Tibial artery (tissue), 4 donors: ENCODE measurements around the gene RUSC1.

Source experiments
- DNase-seq, 2 donors: peaks; one replicate each; pipeline ENCODE4 v3.0.0-alpha.2; 2019
- H3K27ac ChIP-seq, 2 donors: fragments of 200-600 bp; sonication (generic) in 1 of 2; 1 replicate in 1 of 2; 2 replicates in 1 of 2; pipeline ENCODE4 v1.5.1; 2018 to 2019; ENCODE audit warnings: mild to moderate bottlenecking in 1 of 2
- H3K27me3 ChIP-seq, 2 donors: fragments of 200-600 bp; sonication (generic) in 1 of 2; one replicate each; pipeline versions ENCODE4 v1.5.1 to v1.6.0; 2016 to 2019
- H3K36me3 ChIP-seq, 3 donors: fragments of 200-600 bp; sonication (generic) in 2 of 3; one replicate each; pipeline ENCODE4 v1.5.1; 2016 to 2019; ENCODE audit warnings: mild to moderate bottlenecking in 2 of 3
- H3K4me1 ChIP-seq, 4 donors: fragments of 200-600 bp; sonication (generic) in 2 of 4; 1 replicate in 3 of 4; 2 replicates in 1 of 4; pipeline ENCODE4 v1.5.1; 2016 to 2019
- H3K4me3 ChIP-seq, 2 donors: fragments of 200-600 bp; sonication (generic) in 1 of 2; 1 replicate in 1 of 2; 2 replicates in 1 of 2; pipeline ENCODE4 v1.5.1; 2018 to 2019; ENCODE audit warnings: mild to moderate bottlenecking in 2 of 2
- H3K9me3 ChIP-seq, 3 donors: fragments of 200-600 bp; sonication (generic) in 1 of 3; one replicate each; pipeline ENCODE4 v1.5.1; 2016 to 2019
- intact Hi-C: fragments of 100-400 bp; cut with DNase I; formaldehyde crosslinking; loops from one replicate; pipeline ENCODE4 v1.15.0; 2023; ENCODE audit warnings: low total_unique reads
- TF ChIP-seq, protein P1 (sequence below), 2 experiments: fragments of 200-600 bp in 1 of 2; fragments of 450-650 bp in 1 of 2; IDR thresholded peaks; one replicate each; pipeline ENCODE4 v1.5.1; 2017 to 2019; ENCODE audit warnings: antibody characterized with exemption in 2 of 2, mild to moderate bottlenecking in 1 of 2, moderate library complexity in 1 of 2

Gene RUSC1

DNA sequence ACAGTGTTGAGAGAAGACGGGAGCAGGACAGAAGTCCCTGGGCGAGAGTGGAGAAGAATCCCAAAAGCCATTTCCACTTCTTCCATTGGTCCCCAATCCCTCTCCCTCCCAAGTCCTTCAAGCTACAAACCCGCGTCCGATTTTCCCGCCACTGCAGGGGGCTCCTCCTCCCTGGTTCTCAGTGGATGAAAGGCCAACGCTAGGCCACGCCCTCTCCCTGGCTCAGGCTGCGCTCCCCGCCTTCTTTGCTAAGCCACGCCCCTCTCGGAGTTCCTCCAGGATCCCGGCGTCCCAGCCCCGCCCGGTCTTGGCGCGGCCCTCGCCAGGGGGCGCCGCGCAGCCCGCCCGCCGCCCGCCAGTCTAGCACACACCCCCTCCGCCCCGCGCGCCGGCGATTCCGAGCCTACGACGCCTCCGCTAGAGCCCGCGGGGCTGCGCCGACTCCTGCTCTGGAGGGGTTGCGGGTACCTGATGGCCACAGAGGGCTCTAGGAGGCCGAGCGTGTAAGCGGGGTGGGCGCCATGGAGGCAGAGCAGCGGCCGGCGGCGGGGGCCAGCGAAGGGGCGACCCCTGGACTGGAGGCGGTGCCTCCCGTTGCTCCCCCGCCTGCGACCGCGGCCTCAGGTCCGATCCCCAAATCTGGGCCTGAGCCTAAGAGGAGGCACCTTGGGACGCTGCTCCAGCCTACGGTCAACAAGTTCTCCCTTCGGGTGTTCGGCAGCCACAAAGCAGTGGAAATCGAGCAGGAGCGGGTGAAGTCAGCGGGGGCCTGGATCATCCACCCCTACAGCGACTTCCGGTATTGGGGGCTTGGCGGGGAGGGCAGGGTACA, 43.4 kb upstream of the RUSC1 start, which contains the start of gene HCN3:
HCN3 (plus strand) TSS at position 394 of the 832 bp plus-strand sequence; CDS start at position 522, 128 bp downstream.
- TF ChIP-seq, protein P1, sequence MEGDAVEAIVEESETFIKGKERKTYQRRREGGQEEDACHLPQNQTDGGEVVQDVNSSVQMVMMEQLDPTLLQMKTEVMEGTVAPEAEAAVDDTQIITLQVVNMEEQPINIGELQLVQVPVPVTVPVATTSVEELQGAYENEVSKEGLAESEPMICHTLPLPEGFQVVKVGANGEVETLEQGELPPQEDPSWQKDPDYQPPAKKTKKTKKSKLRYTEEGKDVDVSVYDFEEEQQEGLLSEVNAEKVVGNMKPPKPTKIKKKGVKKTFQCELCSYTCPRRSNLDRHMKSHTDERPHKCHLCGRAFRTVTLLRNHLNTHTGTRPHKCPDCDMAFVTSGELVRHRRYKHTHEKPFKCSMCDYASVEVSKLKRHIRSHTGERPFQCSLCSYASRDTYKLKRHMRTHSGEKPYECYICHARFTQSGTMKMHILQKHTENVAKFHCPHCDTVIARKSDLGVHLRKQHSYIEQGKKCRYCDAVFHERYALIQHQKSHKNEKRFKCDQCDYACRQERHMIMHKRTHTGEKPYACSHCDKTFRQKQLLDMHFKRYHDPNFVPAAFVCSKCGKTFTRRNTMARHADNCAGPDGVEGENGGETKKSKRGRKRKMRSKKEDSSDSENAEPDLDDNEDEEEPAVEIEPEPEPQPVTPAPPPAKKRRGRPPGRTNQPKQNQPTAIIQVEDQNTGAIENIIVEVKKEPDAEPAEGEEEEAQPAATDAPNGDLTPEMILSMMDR (IDR thresholded peaks at IDR 0.05): peak; percentile 64 to 73
- Histone ChIP-seq H3K4me3 (peak within 1 kb of the TSS; percentile 59 to 77), H3K9me3 (no peaks in the 10 kb centered on the region), H3K4me1 (peaks cover 17 to 28% (median 24%) of the 10 kb centered on the region in 4 donors), H3K27ac (peak within 1 kb of the TSS; percentile 60 to 66), H3K36me3 (no peaks in the 10 kb centered on the region), H3K27me3 (no peaks in the 10 kb centered on the region)
- intact Hi-C loops: loop anchor here (5.0 to 10.0 kb wide), 3 partner anchors 45 to 315 kb away; partner anchors contain the start of genes ASH1L and RUSC1
- peak; percentile 97 to 98 for DNase-seq

DNA sequence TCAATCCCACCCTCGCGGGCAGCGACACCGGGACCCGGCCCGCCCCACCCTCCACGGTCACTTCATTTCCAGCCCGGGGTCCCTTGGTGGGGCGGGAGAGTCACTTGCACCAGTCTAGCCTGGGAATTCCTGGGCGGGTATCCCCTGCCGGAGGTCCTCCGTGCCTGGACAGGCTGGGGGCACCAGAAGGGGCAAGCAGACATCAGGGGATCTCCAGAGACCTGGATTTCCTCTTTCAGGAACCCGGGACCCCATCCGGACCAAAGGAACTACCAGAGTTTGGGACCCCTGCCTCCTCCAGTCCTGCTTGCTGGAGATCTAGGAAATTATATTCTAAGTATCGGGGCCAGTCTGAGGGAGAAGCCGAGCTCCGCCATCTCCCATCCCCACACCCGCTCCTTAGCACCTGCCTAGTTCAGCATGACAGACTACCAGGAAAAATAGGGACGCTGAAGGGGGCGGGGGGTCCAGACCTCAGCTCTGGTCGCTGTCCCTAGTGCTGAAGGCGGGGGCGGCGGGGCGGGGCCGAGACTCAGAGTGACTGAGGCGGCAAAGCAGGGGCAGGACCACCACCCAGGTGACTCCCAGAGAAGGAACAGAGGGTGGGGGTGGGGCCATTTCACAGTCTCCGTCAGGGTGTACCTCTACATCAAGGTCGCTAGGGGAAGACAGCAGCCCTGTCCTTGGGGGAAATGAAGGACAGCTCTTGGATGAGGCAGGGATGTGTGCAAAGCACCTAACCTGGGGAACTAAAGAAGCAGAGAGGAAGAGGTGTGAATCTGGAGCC, 42.6 kb upstream of the RUSC1 start:
- Histone ChIP-seq H3K27ac (peak overlapping the region; percentile 60 to 66), H3K4me1 (peaks cover 17 to 24% (median 20%) of the 10 kb centered on the region in 4 donors), H3K4me3 (peak overlapping the region; percentile 59 to 77), H3K27me3 (no peaks in the 10 kb centered on the region), H3K9me3 (no peaks in the 10 kb centered on the region), H3K36me3 (no peaks in the 10 kb centered on the region)
- intact Hi-C loops: loop anchor here (5.0 to 10.0 kb wide), 3 partner anchors 44 to 314 kb away; partner anchors contain the start of genes ASH1L and RUSC1
- DNase-seq: peak; percentile 53 to 75
- TF ChIP-seq, protein P1 (IDR thresholded peaks at IDR 0.05): peak in 1 of 2 experiments; percentile 28

DNA sequence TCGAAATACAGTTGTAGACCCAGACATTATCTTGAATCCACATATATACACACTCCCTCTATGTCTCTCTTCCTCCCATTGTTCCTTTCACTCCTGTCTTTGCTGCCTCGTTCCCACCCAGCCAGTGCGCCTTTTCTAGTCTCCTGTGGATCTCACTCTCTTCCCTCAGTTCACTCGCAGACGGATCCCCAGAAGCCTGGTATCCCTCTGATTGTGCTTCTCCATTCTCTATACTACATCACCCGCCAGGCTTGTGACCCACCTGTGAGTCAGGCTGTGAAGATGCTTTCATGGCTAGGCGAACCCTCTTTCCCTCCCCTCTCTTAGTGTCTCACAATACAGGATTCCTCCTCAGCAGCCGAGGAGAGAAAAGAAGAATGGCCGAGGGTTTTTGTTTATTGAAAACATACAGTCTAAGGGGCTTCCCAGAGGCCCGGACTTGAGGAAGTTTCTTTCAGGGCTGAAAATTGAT, 42.0 kb upstream of the RUSC1 start:
- Histone ChIP-seq H3K4me1 (peaks cover 16 to 23% (median 20%) of the 10 kb centered on the region in 4 donors), H3K27me3 (no peaks in the 10 kb centered on the region), H3K9me3 (no peaks in the 10 kb centered on the region), H3K27ac (no peak overlapping the region), H3K36me3 (no peaks in the 10 kb centered on the region), H3K4me3 (peak overlapping the region in 1 of 2 donors; percentile 77)
- intact Hi-C loops: loop anchor here (5.0 to 10.0 kb wide), 3 partner anchors 44 to 314 kb away; partner anchors contain the start of genes ASH1L and RUSC1
- TF ChIP-seq, protein P1 (IDR thresholded peaks at IDR 0.05): no peak
- DNase-seq: no peak

DNA sequence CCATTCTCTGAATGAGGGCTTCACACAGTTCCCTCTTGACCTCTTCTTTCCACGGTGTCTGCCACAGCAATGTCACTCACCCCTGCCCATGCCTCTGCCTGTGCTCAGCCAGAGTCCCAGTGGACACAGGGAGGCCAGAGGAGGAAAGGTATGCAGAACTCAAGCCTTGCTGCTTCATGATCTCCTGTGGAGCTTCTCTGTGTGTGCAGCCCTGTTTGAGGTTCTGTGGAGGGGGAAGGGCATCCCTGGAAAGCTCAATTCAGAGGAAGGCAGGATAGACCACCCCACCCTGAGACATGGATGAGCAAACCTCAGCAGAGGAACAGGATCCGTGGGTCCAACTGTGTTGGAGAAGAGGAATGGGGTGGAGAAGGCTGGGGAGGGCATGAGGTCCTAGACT, 41.4 kb upstream of the RUSC1 start:
- Histone ChIP-seq H3K4me1 (peaks cover 13 to 20% (median 16%) of the 10 kb centered on the region in 4 donors), H3K36me3 (no peaks in the 10 kb centered on the region), H3K27ac (no peak overlapping the region), H3K9me3 (no peaks in the 10 kb centered on the region), H3K27me3 (no peaks in the 10 kb centered on the region), H3K4me3 (no peak overlapping the region)
- DNase-seq: no peak
- intact Hi-C loops: loop anchor here (5.0 to 10.0 kb wide), 3 partner anchors 43 to 313 kb away; partner anchors contain the start of genes ASH1L and RUSC1
- TF ChIP-seq, protein P1 (IDR thresholded peaks at IDR 0.05): no peak

DNA sequence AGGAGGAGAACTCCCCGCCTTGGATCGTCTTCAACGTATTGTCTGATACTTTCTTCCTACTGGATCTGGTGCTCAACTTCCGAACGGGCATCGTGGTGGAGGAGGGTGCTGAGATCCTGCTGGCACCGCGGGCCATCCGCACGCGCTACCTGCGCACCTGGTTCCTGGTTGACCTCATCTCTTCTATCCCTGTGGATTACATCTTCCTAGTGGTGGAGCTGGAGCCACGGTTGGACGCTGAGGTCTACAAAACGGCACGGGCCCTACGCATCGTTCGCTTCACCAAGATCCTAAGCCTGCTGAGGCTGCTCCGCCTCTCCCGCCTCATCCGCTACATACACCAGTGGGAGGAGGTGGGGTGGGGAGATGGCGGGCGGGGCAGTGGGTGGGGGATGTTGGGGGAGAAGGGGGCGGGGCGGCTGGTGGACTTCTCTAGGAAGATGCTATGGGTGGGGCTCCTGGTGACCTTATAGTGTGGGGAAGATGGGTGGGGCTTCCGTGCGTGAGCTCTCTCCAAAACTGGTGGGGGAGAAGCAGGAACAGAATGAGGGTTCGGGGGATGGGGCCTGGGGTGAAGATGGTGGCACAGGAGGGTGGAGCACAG, 38.1 kb upstream of the RUSC1 start:
- intact Hi-C loops: no loop called here
- TF ChIP-seq, protein P1 (IDR thresholded peaks at IDR 0.05): no peak
- H3K9me3 ChIP-seq: no peaks in the 10 kb centered on the region

More for the DNA sequence above, 38.1 kb upstream of the RUSC1 start:
- H3K4me3 ChIP-seq: no peak overlapping the region
- no peaks in the 10 kb centered on the region for H3K27me3 ChIP-seq
- H3K36me3 ChIP-seq: no peaks in the 10 kb centered on the region
- peaks cover 7 to 12% (median 9%) of the 10 kb centered on the region in 4 donors for H3K4me1 ChIP-seq
- DNase-seq: no peak
- H3K27ac ChIP-seq: no peak overlapping the region
